Body of pancreas (tissue), 4 donors: ENCODE results near the gene GMDS.

Experiments
- CTCF ChIP-seq, 7 experiments: fragments of 450-650 bp in 4 of 7; fragments of 200-600 bp in 3 of 7; sonication (generic) in 3 of 7; IDR thresholded peaks; one replicate each; pipeline ENCODE4 v1.5.1; 2016 to 2019; ENCODE audit warnings: antibody characterized with exemption in 7 of 7
- POLR2A ChIP-seq, 3 donors: fragments of 450-650 bp; IDR thresholded peaks; one replicate each; pipeline ENCODE4 v1.6.1; 2016; ENCODE audit warnings: antibody characterized with exemption in 3 of 3, mild to moderate bottlenecking in 2 of 3

GRCh38 chr6:1669996-1670395, 575.4 kb downstream of the GMDS start:
- no peak for TF ChIP-seq CTCF (IDR thresholded peaks at IDR 0.05)
- no peak for TF ChIP-seq POLR2A (IDR thresholded peaks at IDR 0.05)
